IMR-90 (cell line): ENCODE measurements around the gene ZNF157. TPM values are rescaled to one million over a fixed set of nuclear protein-coding genes. Genes with fewer than 3 reads are reported as not detected.

ENCODE experiments used
- ATAC-seq: fragments of 200-7000 bp; cut with Tn5 transposase; 2 replicates; pipeline ENCODE4 v1.9.1; 2020; ENCODE audit warnings: low read depth, mild to moderate bottlenecking, moderate library complexity
- BruUV-seq: library from RNA; stranded (reverse); fragments of 400-500 nt; replicated peaks from 2 replicates; lab custom pipeline; 2021; lab: Mats Ljungman, UMichigan
- CTCF ChIA-PET: fragments of 300-600 bp; formaldehyde crosslinking; extraction: SDS; loops from one replicate; lab custom pipeline; 2021; ENCODE audit warnings: antibody characterized with exemption; lab: Yijun Ruan, JAX
- POLR2A ChIA-PET: fragments of 300-600 bp; sonication (Branson Sonifier 250); formaldehyde crosslinking; loops from one replicate; lab custom pipeline; 2022; ENCODE audit warnings: antibody characterized with exemption; ENCODE audit not compliant: unreplicated experiment; lab: Charles Lee
- DNase-seq: peaks from one replicate; pipeline ENCODE4 v3.0.0; 2013
- H2AFZ ChIP-seq: replicated peaks from 2 replicates; pipeline ENCODE3; 2013; ENCODE audit warnings: low read length, mild to moderate bottlenecking; ENCODE audit not compliant: poor library complexity
- H2AK5ac ChIP-seq: 2 replicates; pipeline ENCODE4 v1.6.1; 2013; ENCODE audit warnings: low read depth, low read length, inconsistent platforms
- H2AK9ac ChIP-seq: replicated peaks from 2 replicates; pipeline ENCODE3; 2013; ENCODE audit warnings: mild to moderate bottlenecking, low read depth, low read length, moderate library complexity; ENCODE audit not compliant: poor library complexity
- H2BK120ac ChIP-seq: 2 replicates; pipeline ENCODE4 v1.6.1; 2013; ENCODE audit warnings: low read depth, low read length, inconsistent platforms
- H2BK15ac ChIP-seq: 3 replicates; pipeline ENCODE4 v1.6.1; 2013; ENCODE audit warnings: low read depth, low read length, inconsistent platforms
- H2BK20ac ChIP-seq: 2 replicates; pipeline ENCODE4 v1.6.1; 2013; ENCODE audit warnings: low read depth, mild to moderate bottlenecking, inconsistent platforms, low read length, moderate library complexity
- H2BK5ac ChIP-seq: 2 replicates; pipeline ENCODE4 v1.6.1; 2013; ENCODE audit warnings: mild to moderate bottlenecking, low read depth, low read length, inconsistent platforms; ENCODE audit not compliant: poor library complexity, severe bottlenecking
- H3K14ac ChIP-seq: replicated peaks from 2 replicates; pipeline ENCODE4 v1.6.1; 2013; ENCODE audit warnings: low read depth, low read length, inconsistent platforms
- H3K18ac ChIP-seq: 2 replicates; pipeline ENCODE4 v1.6.1; 2013; ENCODE audit warnings: low read depth, low read length, control low read depth
- H3K23ac ChIP-seq: 2 replicates; pipeline ENCODE4 v1.6.1; 2013; ENCODE audit warnings: low read depth, low read length, inconsistent platforms
- H3K27ac ChIP-seq: 2 replicates; pipeline ENCODE4 v1.5.1; 2013; ENCODE audit warnings: mild to moderate bottlenecking, control low read depth, low read length; ENCODE audit not compliant: insufficient read depth
- H3K27me3 ChIP-seq: 2 replicates; pipeline ENCODE4 v1.6.1; 2013; ENCODE audit warnings: low read length; ENCODE audit not compliant: control insufficient read depth, insufficient read depth
- H3K36me3 ChIP-seq: 2 replicates; pipeline ENCODE4 v1.6.1; 2013; ENCODE audit warnings: low read length, mixed read lengths; ENCODE audit not compliant: control insufficient read depth, insufficient read depth
- H3K4ac ChIP-seq: 2 replicates; pipeline ENCODE4 v1.6.1; 2013; ENCODE audit warnings: low read depth, low read length, inconsistent platforms
- H3K4me1 ChIP-seq: 2 replicates; pipeline ENCODE4 v1.6.1; 2013; ENCODE audit warnings: low read length, mixed read lengths; ENCODE audit not compliant: control insufficient read depth, insufficient read depth
- H3K4me2 ChIP-seq: 2 replicates; pipeline ENCODE4 v1.6.1; 2013; ENCODE audit warnings: low read depth, mild to moderate bottlenecking, control low read depth, low read length, moderate library complexity
- H3K4me3 ChIP-seq: 2 replicates; pipeline ENCODE4 v1.5.1; 2013; ENCODE audit warnings: low read depth, mild to moderate bottlenecking, control low read depth, low read length, moderate library complexity; ENCODE audit not compliant: insufficient read depth
- H3K56ac ChIP-seq: 2 replicates; pipeline ENCODE4 v1.6.1; 2013; ENCODE audit warnings: low read length, inconsistent platforms; ENCODE audit not compliant: insufficient read depth; ENCODE audit errors: extremely low read depth
- H3K79me1 ChIP-seq, 2 experiments: 2 replicates each; pipeline ENCODE4 v1.6.1; 2013; ENCODE audit warnings: low read length in 2 of 2, inconsistent platforms in 1 of 2, low read depth in 1 of 2
- H3K9ac ChIP-seq: 2 replicates; pipeline ENCODE4 v1.6.1; 2013; ENCODE audit warnings: low read depth, low read length, control low read depth
- H3K9me1 ChIP-seq: 2 replicates; pipeline ENCODE4 v1.6.1; 2013; ENCODE audit warnings: low read length, inconsistent platforms; ENCODE audit not compliant: insufficient read depth
- H3K9me3 ChIP-seq: 2 replicates; pipeline ENCODE4 v1.6.1; 2013; ENCODE audit warnings: low read length; ENCODE audit not compliant: control insufficient read depth, insufficient read depth
- H4K20me1 ChIP-seq: 2 replicates; pipeline ENCODE4 v1.6.1; 2013; ENCODE audit warnings: low read length, inconsistent platforms; ENCODE audit not compliant: insufficient read depth
- H4K5ac ChIP-seq: 2 replicates; pipeline ENCODE4 v1.6.1; 2013; ENCODE audit warnings: mild to moderate bottlenecking, low read depth, low read length, control low read depth
- H4K8ac ChIP-seq, 2 experiments: 2 replicates each; pipeline ENCODE4 v1.6.1; 2013; ENCODE audit warnings: low read depth in 2 of 2, low read length in 2 of 2, control low read depth in 1 of 2, inconsistent platforms in 1 of 2
- H4K91ac ChIP-seq: 2 replicates; pipeline ENCODE4 v1.6.1; 2013; ENCODE audit warnings: low read depth, low read length, inconsistent platforms; ENCODE audit not compliant: insufficient read depth
- BHLHE40 ChIP-seq: fragments of 150-350 bp; IDR thresholded peaks from 2 replicates; pipeline ENCODE4 v1.6.1; 2016; ENCODE audit warnings: mild to moderate bottlenecking, low read depth, low read length
- MXI1 ChIP-seq: IDR thresholded peaks from 2 replicates; pipeline ENCODE4 v1.6.1; 2012; ENCODE audit warnings: low read depth, mild to moderate bottlenecking, low read length, moderate library complexity, borderline replicate concordance
- WGBS, 2 experiments: methylation state at CpG; one replicate each; pipeline versions ENCODE4 v1.1.5 to v1.1.7; 2013; ENCODE audit warnings: missing lambda C conversion rate in 2 of 2; ENCODE audit not compliant: insufficient read length in 1 of 2; ENCODE audit errors: extremely low coverage in 2 of 2; 5-methylcytosine and 5-hydroxymethylcytosine counted together
- dilution Hi-C: fragments of 300-500 bp; cut with HindIII; formaldehyde crosslinking; loops from one replicate; pipeline ENCODE4 v1.14.3; 2018; ENCODE audit warnings: low sequenced_read_pairs; ENCODE audit not compliant: unreplicated experiment
- in situ Hi-C: fragments of 300-500 bp; cut with MboI; formaldehyde crosslinking; loops from 3 replicates; pipeline ENCODE4 v1.14.3; 2019; ENCODE audit warnings: low sequenced_read_pairs, inconsistent platforms, mixed read lengths
- intact Hi-C: fragments of 100-400 bp; cut with micrococcal nuclease; formaldehyde crosslinking; loops from 2 replicates; pipeline ENCODE4 v1.10.0; 2022
- polyA plus RNA-seq, 3 experiments: library from polyadenylated mRNA; depleted of rRNA; stranded (reverse); fragments of >200 nt; gene quantifications; 2 replicates each; pipeline ENCODE4 v1.2.3, GENCODE V29; 2012; ENCODE audit warnings: low replicate concordance in 1 of 3
- total RNA-seq: library from RNA; depleted of rRNA; stranded (reverse); fragments of >200 nt; gene quantifications from 2 replicates; pipeline ENCODE4 v1.2.3, GENCODE V29; 2012
- TF ChIP-seq, protein P1 (sequence below): fragments of 150-350 bp; IDR thresholded peaks from 2 replicates; pipeline ENCODE4 v1.6.1; 2016; ENCODE audit warnings: low read depth, mild to moderate bottlenecking, low read length, moderate library complexity, borderline replicate concordance

ZNF157 gene
- total and polyA plus RNA-seq, 2 of the 4 experiments (the other 2 are of a cell fraction), result under 0.01 TPM; not detected in 1

- Histone ChIP-seq H3K4ac (no peak overlapping the region), H2AK9ac (no peak overlapping the region), H2BK120ac (no peak overlapping the region), H3K4me1 (no peaks in the 10 kb centered on the region), H2BK20ac (no peak overlapping the region), H2AFZ (no peak overlapping the region), H3K36me3 (no peaks in the 10 kb centered on the region), H4K20me1 (no peaks in the 10 kb centered on the region), H3K4me2 (no peak overlapping the region), H4K5ac (no peak overlapping the region), H2AK5ac (no peak overlapping the region), H3K56ac (no peak overlapping the region), H3K23ac (no peak overlapping the region), H3K14ac (no peak overlapping the region), H2BK15ac (no peak overlapping the region), H4K8ac (no peak overlapping the region), H3K18ac (no peak overlapping the region), H3K9me1 (no peaks in the 10 kb centered on the region), H2BK5ac (no peak overlapping the region), H3K9me3 (peaks cover 39% of the 10 kb centered on the region), H3K9ac (no peak overlapping the region), H3K79me1 (no peaks in the 10 kb centered on the region), H3K27ac (no peak overlapping the region), H3K27me3 (no peaks in the 10 kb centered on the region), H4K91ac (no peak overlapping the region), H3K4me3 (no peak overlapping the region)
- in situ Hi-C loops (no loop called here), dilution Hi-C loops (no loop called here), intact Hi-C loops (no loop called here)
- BruUV-seq, result no TSS peak
- no peak for DNase-seq
- no CpG with 5 or more reads among the region's 8 CpGs for WGBS, 2 experiments
- ChIA-PET POLR2A (no interaction called here), CTCF (no interaction called here)
- TF ChIP-seq, protein P1, sequence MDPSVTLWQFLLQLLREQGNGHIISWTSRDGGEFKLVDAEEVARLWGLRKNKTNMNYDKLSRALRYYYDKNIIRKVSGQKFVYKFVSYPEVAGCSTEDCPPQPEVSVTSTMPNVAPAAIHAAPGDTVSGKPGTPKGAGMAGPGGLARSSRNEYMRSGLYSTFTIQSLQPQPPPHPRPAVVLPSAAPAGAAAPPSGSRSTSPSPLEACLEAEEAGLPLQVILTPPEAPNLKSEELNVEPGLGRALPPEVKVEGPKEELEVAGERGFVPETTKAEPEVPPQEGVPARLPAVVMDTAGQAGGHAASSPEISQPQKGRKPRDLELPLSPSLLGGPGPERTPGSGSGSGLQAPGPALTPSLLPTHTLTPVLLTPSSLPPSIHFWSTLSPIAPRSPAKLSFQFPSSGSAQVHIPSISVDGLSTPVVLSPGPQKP, result no peak
- TF ChIP-seq BHLHE40, result no peak
- TF ChIP-seq MXI1, result no peak
- ATAC-seq, result no peak
Observed at GRCh38 chrX:47413179-47413594, 42.8 kb downstream of the ZNF157 start.
